Fibroblast of skin of left biceps (primary cell): ENCODE results near the gene GAP43.

Experiments used
- DNase-seq, 2 experiments: peaks; one replicate each; pipeline ENCODE4 v3.0.0-alpha.2; 2013; ENCODE audit warnings: low read depth in 2 of 2

Gene GAP43

DNA sequence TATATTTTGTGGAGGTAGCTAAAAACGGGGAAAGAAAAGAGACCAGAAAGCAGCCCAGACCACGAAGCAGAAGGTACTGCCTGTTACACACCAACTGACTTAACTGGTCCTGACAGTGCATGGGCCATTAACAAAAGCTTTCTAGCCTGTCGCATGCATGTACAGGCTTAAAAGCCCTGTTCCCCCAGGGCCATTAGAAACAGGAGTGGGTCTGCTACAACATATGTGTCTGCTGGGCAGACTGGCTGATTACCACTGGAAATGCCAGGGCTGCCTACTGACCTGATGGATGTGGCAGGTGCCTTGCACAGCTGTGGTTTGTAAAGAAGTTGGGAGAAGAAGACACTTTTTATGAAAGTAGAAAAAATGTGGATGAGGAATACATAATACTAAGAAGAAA, 137.4 kb downstream of the GAP43 start:
- no peak for DNase-seq

DNA sequence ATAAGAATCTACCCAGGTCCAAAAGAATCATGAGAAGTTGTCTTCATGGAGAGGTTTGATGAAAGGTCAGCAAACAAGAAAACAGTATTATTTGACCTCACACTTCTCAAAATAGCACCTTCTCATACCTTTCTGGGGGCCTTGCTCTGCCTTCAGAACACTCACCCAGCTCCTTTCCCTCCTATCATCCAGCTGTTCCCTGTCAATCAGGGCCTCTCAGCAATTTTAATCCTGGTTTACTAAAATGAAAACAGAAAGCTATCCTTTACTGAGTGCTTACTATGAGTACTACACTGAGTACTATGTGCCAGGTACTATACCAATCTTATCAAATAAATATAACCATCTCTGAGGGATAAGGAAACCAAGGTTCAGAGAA, 138.6 kb downstream of the GAP43 start:
- DNase-seq: no peak

DNA sequence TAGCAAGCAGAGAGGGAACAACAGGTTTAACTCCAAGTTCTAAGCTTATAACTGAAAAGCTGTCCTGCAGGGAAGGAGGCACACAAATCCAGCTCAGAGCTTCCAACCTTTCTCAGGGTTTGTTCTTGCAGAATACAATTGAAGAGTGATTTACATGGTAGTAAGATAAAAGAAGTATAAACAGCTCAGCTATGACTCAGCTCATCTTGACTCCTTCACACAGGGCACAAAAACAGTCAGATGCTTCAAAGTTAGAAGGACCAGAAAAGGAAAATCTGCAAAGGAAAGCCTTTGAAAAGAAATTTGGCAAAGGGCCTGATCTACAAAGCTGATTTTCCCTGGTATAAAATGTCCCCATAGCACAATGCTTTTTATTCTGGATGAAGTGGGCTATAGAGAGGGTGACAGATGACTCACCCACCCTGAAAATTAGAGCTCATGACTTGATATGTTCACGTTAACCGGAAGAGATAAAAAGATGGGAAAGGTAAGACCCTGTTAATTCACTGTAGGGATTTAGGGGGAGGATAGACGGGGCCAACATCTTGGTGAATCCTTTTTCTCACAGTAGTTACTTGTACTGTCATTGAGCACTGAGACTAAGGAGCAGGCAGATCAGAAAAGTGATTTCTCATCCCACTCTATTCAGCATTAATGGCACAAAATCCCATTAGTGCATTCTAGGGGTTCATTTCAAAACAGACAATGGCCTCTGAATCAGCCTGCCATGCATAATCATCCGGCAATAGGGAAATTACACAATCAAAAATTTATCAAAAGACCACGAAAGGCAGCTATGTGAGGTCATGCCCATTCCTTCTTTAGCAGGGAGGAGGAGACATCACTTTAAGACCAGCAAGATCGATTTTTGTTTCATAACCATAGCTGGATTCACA, 143.5 kb downstream of the GAP43 start:
- no peak for DNase-seq

DNA sequence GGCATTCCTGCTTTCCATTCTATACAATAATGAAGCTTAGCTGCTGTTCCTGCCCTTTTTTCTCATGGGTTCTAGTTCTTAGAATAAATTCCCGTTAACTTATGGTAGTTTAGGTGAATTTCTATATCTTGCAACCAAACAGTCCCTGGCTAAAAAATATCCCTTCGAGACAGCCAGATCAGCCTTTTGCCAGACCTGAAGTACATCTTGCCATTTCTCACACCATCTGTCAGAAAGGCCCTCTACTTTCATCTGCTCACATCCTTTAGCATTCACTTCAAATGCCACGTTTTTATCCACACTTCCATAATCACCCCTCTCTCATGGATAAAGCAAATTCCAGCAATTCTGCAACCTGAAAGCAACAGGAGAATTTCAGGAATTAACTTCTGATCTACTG, 145.4 kb downstream of the GAP43 start:
- DNase-seq: no peak
